ENCODE results near the gene POLRMT. TPM values are rescaled to one million over a fixed set of nuclear protein-coding genes. Genes with fewer than 3 reads are reported as not detected.
A peak's percentile ranks its signal among the peaks of the same experiment; 100 is the strongest.

The POLRMT gene
- total RNA-seq, 4 donors from 2014 or later: 43.9 to 83.4 (median 73.8) TPM

DNA sequence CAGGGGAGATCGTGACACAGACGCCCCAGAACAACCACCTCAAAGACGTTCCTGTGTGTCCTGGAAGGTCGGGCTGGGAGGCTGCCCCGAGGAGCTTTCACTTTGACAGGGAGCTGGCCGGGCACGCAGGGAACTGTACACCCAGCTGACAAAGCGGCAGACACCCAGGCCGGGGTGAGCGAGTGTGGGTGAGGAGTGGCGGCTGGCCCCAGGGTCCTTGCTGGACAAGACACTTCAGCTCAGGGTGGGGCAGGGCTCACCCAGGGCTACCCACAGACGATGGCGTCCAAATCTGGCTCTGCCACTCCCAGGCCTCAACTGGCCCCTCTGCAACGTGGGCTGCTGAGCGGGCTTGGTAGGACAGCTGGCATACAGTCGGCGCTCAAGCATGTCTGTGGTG lies 8.4 kb upstream of the POLRMT start:
- TF ChIP-seq, protein P1, sequence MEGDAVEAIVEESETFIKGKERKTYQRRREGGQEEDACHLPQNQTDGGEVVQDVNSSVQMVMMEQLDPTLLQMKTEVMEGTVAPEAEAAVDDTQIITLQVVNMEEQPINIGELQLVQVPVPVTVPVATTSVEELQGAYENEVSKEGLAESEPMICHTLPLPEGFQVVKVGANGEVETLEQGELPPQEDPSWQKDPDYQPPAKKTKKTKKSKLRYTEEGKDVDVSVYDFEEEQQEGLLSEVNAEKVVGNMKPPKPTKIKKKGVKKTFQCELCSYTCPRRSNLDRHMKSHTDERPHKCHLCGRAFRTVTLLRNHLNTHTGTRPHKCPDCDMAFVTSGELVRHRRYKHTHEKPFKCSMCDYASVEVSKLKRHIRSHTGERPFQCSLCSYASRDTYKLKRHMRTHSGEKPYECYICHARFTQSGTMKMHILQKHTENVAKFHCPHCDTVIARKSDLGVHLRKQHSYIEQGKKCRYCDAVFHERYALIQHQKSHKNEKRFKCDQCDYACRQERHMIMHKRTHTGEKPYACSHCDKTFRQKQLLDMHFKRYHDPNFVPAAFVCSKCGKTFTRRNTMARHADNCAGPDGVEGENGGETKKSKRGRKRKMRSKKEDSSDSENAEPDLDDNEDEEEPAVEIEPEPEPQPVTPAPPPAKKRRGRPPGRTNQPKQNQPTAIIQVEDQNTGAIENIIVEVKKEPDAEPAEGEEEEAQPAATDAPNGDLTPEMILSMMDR (IDR thresholded peaks at IDR 0.05 in 4 of 5, conservative IDR thresholded peaks at IDR 0.05 in 1 of 5): no peak
- TF ChIP-seq POLR2A (IDR thresholded peaks at IDR 0.05): no peak
- H3K4me1 ChIP-seq: peaks cover 0 to 9% of the 10 kb centered on the region in 2 donors
- H3K4me3 ChIP-seq: no peak overlapping the region
- DNase-seq (no peak), ATAC-seq (no peak)
- intact Hi-C loops (cut with DNase I; ENCODE audit: low total_unique reads) (no loop called here), in situ Hi-C loops (cut with MboI; ENCODE audit: low sequenced_read_pairs in 4 of 4) (no loop called here)
- H3K27ac ChIP-seq: no peak overlapping the region
- no peaks in the 10 kb centered on the region for H3K9me3 ChIP-seq
- no peaks in the 10 kb centered on the region for H3K27me3 ChIP-seq
- peaks cover 0 to 9% of the 10 kb centered on the region in 2 donors for H3K36me3 ChIP-seq

DNA sequence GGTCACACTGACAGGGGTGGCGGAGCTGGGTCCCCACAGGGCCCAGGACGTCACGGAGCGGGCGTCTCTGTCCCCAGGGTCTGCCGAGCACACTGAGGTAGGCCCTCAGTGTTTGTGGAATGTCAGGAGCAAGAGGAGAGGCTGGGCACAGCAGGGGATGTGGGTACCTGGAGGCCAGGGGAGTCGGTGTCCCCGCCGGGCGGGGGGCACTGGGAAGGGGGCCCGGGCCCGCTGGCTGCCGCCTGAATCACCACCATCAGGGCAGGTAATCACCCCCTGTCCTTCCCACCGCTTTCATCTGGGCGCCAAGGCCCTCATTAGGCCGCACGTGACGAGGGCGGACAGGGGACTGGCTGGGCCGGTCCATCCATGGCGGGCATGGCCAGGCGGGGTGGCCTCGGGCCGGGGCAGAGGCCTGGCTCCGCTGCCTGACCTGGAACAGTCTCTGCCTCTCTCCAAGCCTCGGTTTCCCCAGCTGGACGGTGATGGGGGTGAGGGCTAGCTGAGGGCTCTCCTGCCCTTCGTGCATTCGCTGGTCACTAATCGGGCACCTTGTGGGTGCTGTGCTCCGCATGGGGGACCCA lies 7.4 kb upstream of the POLRMT start:
- in situ Hi-C loops (cut with MboI; ENCODE audit: low sequenced_read_pairs in 4 of 4): no loop called here

DNA sequence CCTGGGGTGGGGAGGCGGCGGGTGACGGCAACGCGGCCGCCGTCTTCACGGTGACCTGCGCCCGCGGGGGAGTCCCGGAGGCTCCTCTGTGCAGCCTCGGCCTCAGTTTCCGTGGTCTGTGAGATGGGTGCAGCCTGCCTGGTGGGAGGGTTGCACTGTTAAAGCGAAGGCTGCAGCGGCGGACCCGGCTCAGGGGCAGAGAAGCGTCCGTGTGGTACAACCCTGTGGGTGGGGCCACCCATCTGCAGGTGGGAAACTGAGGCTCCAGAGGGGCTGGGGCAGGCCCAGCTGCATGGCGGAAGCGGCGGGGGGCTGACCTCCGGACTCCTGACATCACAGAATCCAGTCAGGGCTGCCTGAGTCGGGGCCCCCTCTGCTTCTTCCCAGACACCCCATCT lies 6.8 kb upstream of the POLRMT start:
- no peaks in the 10 kb centered on the region for H3K27me3 ChIP-seq
- no peak for DNase-seq
- peak overlapping the region; percentile 14 to 54 (median 41) for H3K27ac ChIP-seq

More for the DNA sequence above, 7.4 kb upstream of the POLRMT start:
- intact Hi-C loops (cut with DNase I; ENCODE audit: low total_unique reads): no loop called here
- no peak overlapping the region for H3K27ac ChIP-seq
- H3K4me3 ChIP-seq: no peak overlapping the region
- peaks cover 0 to 1% of the 10 kb centered on the region in 2 donors for H3K36me3 ChIP-seq
- no peaks in the 10 kb centered on the region for H3K27me3 ChIP-seq
- H3K4me1 ChIP-seq: peaks cover 0 to 9% of the 10 kb centered on the region in 2 donors
- DNase-seq (no peak), ATAC-seq (no peak)
- TF ChIP-seq, protein P1 (IDR thresholded peaks at IDR 0.05 in 4 of 5, conservative IDR thresholded peaks at IDR 0.05 in 1 of 5): no peak
- TF ChIP-seq POLR2A (IDR thresholded peaks at IDR 0.05): no peak
- H3K9me3 ChIP-seq: no peaks in the 10 kb centered on the region

DNA sequence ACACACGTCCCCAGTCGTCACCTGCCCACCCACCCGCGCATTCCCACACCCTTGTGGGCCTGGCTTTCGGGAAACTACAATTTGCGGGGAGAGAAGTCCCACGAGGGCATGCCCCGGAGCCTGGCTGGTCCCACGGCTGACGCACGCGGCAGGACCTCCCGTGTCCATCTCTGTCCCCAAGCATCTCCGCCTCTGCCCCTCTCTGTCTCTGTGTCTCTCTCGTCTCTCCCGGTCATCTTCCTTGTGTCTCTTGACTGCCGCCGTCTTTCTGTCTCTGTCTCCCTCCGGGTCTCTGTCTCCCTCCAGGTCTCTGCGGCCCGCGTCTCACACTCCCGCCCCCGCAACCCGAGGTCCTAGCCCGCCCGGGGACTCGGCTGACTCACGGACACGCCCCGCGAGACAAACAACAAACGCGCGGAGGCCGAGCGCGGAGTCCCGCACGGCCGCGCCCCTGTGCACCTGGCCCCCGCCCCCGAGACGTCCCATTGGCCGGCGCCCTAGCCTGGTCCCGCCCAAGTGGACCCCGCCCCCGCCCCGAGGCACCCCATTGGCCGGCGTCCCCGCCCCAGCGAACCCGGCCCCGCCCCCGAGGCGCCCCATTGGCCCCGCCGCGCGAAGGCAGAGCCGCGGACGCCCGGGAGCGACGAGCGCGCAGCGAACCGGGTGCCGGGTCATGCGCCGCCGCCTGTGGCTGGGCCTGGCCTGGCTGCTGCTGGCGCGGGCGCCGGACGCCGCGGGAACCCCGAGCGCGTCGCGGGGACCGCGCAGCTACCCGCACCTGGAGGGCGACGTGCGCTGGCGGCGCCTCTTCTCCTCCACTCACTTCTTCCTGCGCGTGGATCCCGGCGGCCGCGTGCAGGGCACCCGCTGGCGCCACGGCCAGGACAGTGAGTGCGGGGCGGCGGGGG lies 6.2 kb upstream of the POLRMT start, which contains the start of gene FGF22:
TSS of gene FGF22 (plus strand) at position 627 of the 908 bp plus-strand sequence. CDS start at position 674, 47 bp downstream.
- intact Hi-C loops (cut with DNase I; ENCODE audit: low total_unique reads): loop anchor here (1.0 kb wide), 1 partner anchor 67 kb away; the partner anchor contains the start of gene BSG
- Histone ChIP-seq H3K4me1 (peaks cover 0 to 10% of the 10 kb centered on the region in 2 donors), H3K27me3 (no peaks in the 10 kb centered on the region), H3K4me3 (peak within 1 kb of the TSS; percentile 51 to 66 (median 60)), H3K36me3 (no peaks in the 10 kb centered on the region), H3K9me3 (no peaks in the 10 kb centered on the region), H3K27ac (peak within 1 kb of the TSS; percentile 14 to 61 (median 42))
- TF ChIP-seq, protein P1 (IDR thresholded peaks at IDR 0.05 in 4 of 5, conservative IDR thresholded peaks at IDR 0.05 in 1 of 5): peak in 1 of 5 experiments; percentile 17
- TF ChIP-seq POLR2A (IDR thresholded peaks at IDR 0.05): peak; percentile 15 to 34
- in situ Hi-C loops (cut with MboI; ENCODE audit: low sequenced_read_pairs in 4 of 4): no loop called here
- ATAC-seq: peak; percentile 94 to 95
- peak; percentile 89 to 91 for DNase-seq

More for the DNA sequence above, 6.8 kb upstream of the POLRMT start:
- Histone ChIP-seq H3K9me3 (no peaks in the 10 kb centered on the region), H3K4me1 (peaks cover 0 to 9% of the 10 kb centered on the region in 2 donors), H3K4me3 (peak overlapping the region; percentile 34 to 58 (median 56)), H3K36me3 (no peaks in the 10 kb centered on the region)
- intact Hi-C loops (cut with DNase I; ENCODE audit: low total_unique reads) (no loop called here), in situ Hi-C loops (cut with MboI; ENCODE audit: low sequenced_read_pairs in 4 of 4) (no loop called here)
- TF ChIP-seq POLR2A (IDR thresholded peaks at IDR 0.05): no peak
- TF ChIP-seq, protein P1 (IDR thresholded peaks at IDR 0.05 in 4 of 5, conservative IDR thresholded peaks at IDR 0.05 in 1 of 5): no peak
- peak in 1 of 2 donors; percentile 4 for ATAC-seq
